GM12801 (cell line): ENCODE data around the gene GALNT18.

Source experiments
- CTCF ChIP-seq: IDR thresholded peaks from one replicate; pipeline ENCODE4 v1.5.1; 2011; ENCODE audit warnings: control low read depth; ENCODE audit not compliant: insufficient read length; ENCODE audit errors: extremely low read depth

Gene GALNT18

GRCh38 chr11:11383995-11384394 is 237.8 kb downstream of the GALNT18 start:
- no peak for TF ChIP-seq CTCF

GRCh38 chr11:11382858-11383532 is 238.8 kb downstream of the GALNT18 start:
- no peak for TF ChIP-seq CTCF

GRCh38 chr11:11381471-11382105 is 240.2 kb downstream of the GALNT18 start:
- no peak for TF ChIP-seq CTCF

GRCh38 chr11:11380883-11381282 is 240.9 kb downstream of the GALNT18 start:
- no peak for TF ChIP-seq CTCF

- TF ChIP-seq CTCF = no peak
These were observed 241.5 kb downstream of the GALNT18 start for GRCh38 chr11:11380340-11380739.

GRCh38 chr11:11379661-11380060 is 242.1 kb downstream of the GALNT18 start:
- no peak for TF ChIP-seq CTCF

- no peak for TF ChIP-seq CTCF
These were observed 243.4 kb downstream of the GALNT18 start for GRCh38 chr11:11378184-11378940.
